Measurements from ENCODE around the gene SERPINA5.

GRCh38 chr14:94544726-94545125 is 36.5 kb upstream of the SERPINA5 start:
- TF ChIP-seq POLR2A (IDR thresholded peaks at IDR 0.05): no peak
- TF ChIP-seq POLR2AphosphoS5 (IDR thresholded peaks at IDR 0.05): no peak
